Smooth muscle cell (in vitro differentiated cells): Measurements from ENCODE around the gene SECTM1. TPM values are rescaled to one million over a fixed set of nuclear protein-coding genes. Genes with fewer than 3 reads are reported as not detected.

ENCODE experiments used
- DNase-seq: peaks from one replicate; lab custom pipeline; 2025; ENCODE audit not compliant: unreplicated experiment; lab: John Stamatoyannopoulos, UW
- H2AFZ ChIP-seq: fragments of 200-600 bp; sonication (generic); 2 replicates; pipeline ENCODE4 v1.6.0; 2016; ENCODE audit warnings: antibody characterized with exemption, low read depth, mild to moderate bottlenecking
- H3F3A ChIP-seq: fragments of 200-600 bp; sonication (generic); 2 replicates; pipeline ENCODE4 v1.6.0; 2017; ENCODE audit warnings: antibody characterized with exemption, low read depth
- H3K27ac ChIP-seq: fragments of 200-600 bp; sonication (generic); 2 replicates; pipeline ENCODE4 v1.5.1; 2016; ENCODE audit warnings: low read depth, mild to moderate bottlenecking
- H3K27me3 ChIP-seq: fragments of 200-600 bp; sonication (generic); 2 replicates; pipeline ENCODE4 v1.6.1; 2016; ENCODE audit warnings: low read depth, mild to moderate bottlenecking
- H3K36me3 ChIP-seq: fragments of 200-600 bp; sonication (generic); 2 replicates; pipeline ENCODE4 v1.5.1; 2016; ENCODE audit warnings: low read depth
- H3K4me1 ChIP-seq: fragments of 200-600 bp; sonication (generic); 2 replicates; pipeline ENCODE4 v1.5.1; 2016; ENCODE audit warnings: low read depth
- H3K4me2 ChIP-seq: fragments of 200-600 bp; sonication (generic); 2 replicates; pipeline ENCODE4 v1.6.0; 2016; ENCODE audit warnings: mild to moderate bottlenecking
- H3K4me3 ChIP-seq: fragments of 200-600 bp; sonication (generic); 2 replicates; pipeline ENCODE4 v1.5.1; 2016; ENCODE audit warnings: mild to moderate bottlenecking
- H3K79me2 ChIP-seq: fragments of 200-600 bp; sonication (generic); 2 replicates; pipeline ENCODE4 v1.6.0; 2016; ENCODE audit warnings: low read depth, mild to moderate bottlenecking
- H3K9ac ChIP-seq: fragments of 200-600 bp; sonication (generic); 2 replicates; pipeline ENCODE4 v1.6.0; 2016; ENCODE audit warnings: low read depth
- H3K9me3 ChIP-seq: fragments of 200-600 bp; sonication (generic); replicated peaks from 2 replicates; pipeline ENCODE4 v1.5.1; 2016; ENCODE audit warnings: low read depth
- H4K20me1 ChIP-seq: fragments of 200-600 bp; sonication (generic); 2 replicates; pipeline ENCODE4 v1.6.0; 2016; ENCODE audit warnings: low read depth
- WGBS: methylation state at CpG from one replicate; pipeline ENCODE4 v1.1.7; 2016; ENCODE audit warnings: low lambda C conversion rate; 5-methylcytosine and 5-hydroxymethylcytosine counted together
- polyA plus RNA-seq: library from polyadenylated mRNA; unstranded; fragments of >200 nt; fragmentation: Nextera tagmentation; extraction: Ambion mirVana; gene quantifications from 2 replicates; pipeline ENCODE4 v1.2.1, GENCODE V29; 2016
- total RNA-seq: library from RNA; depleted of rRNA; stranded (reverse); fragments of >200 nt; gene quantifications from 2 replicates; pipeline ENCODE4 v1.2.3, GENCODE V29; 2014
- TF ChIP-seq, protein P1 (sequence below): fragments of 200-600 bp; sonication (generic); IDR thresholded peaks from 2 replicates; pipeline ENCODE4 v1.5.1; 2017; ENCODE audit warnings: borderline replicate concordance, mild to moderate bottlenecking, antibody characterized with exemption; ENCODE audit not compliant: insufficient read depth, poor library complexity, severe bottlenecking

SECTM1 gene
- total and polyA plus RNA-seq, 2 experiments from 2014 or later, result 0.49 TPM; not detected in 1

DNA sequence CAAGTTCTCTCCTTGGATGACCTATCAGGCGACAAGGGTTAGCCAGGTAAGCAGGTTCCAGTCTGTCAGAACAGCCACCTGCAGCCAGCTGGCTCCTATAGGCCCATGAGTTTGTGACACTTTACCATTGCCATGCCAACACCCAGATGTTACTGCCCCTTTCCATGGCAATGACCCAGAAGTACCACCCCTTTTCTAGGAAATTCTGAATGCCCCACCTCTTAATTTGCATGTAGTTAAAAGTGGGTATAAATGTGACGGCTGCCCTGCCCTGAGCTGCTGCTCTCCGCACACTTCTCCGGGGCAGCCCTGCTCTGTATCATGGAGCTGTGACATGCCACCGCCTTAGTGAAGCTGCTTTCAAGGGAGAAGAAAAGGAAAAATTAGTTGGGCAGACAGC, 10.0 kb upstream of the SECTM1 start:
- WGBS, result 95% methylated on average over 5 of the region's 5 CpGs
- Histone ChIP-seq H3K27me3 (no peaks in the 10 kb centered on the region), H3K79me2 (no peaks in the 10 kb centered on the region), H2AFZ (no peak overlapping the region), H3K9ac (no peak overlapping the region), H3K4me1 (peaks cover 9% of the 10 kb centered on the region), H3K4me2 (no peak overlapping the region), H4K20me1 (no peaks in the 10 kb centered on the region), H3K9me3 (no peaks in the 10 kb centered on the region), H3K36me3 (no peaks in the 10 kb centered on the region), H3K4me3 (no peak overlapping the region), H3K27ac (no peak overlapping the region), H3F3A (no peaks in the 10 kb centered on the region)
- TF ChIP-seq, protein P1, sequence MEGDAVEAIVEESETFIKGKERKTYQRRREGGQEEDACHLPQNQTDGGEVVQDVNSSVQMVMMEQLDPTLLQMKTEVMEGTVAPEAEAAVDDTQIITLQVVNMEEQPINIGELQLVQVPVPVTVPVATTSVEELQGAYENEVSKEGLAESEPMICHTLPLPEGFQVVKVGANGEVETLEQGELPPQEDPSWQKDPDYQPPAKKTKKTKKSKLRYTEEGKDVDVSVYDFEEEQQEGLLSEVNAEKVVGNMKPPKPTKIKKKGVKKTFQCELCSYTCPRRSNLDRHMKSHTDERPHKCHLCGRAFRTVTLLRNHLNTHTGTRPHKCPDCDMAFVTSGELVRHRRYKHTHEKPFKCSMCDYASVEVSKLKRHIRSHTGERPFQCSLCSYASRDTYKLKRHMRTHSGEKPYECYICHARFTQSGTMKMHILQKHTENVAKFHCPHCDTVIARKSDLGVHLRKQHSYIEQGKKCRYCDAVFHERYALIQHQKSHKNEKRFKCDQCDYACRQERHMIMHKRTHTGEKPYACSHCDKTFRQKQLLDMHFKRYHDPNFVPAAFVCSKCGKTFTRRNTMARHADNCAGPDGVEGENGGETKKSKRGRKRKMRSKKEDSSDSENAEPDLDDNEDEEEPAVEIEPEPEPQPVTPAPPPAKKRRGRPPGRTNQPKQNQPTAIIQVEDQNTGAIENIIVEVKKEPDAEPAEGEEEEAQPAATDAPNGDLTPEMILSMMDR, result no peak
- no peak for DNase-seq

DNA sequence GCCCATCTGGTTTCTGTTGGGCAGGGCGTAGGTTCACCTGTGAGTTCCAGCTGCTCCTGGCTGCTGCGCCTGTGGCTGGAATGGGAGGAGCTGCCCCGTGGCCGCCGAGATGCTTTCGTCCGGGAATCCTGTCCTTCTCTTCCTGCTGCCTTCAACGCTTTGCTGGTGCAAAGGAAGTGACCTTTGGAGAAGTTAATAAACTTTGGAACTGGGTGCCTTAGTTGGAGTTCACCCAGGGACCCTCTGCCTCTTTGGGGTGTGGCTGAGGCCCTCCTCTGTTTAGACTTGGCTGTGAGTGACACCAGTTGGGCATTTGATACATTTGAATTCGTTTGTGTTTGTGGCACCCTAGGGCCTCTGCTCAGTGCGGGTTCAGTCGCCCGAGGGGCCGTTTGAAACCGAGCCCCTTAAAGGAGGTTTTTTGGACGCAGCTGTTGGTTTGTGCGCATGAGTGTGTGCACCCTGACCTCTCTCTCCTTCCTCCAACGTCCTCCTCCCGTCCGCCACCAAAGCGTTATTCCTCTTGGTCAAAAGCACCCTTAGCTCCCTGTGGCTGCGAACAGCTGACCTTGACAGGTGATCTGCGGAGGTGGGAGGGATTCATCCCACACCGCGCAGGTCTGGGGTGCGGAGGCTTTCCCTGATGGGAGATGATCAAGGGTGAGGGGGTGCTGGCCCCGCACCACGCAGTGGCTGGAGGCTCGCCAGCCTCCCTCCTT, 9.0 kb upstream of the SECTM1 start:
- Histone ChIP-seq H3K36me3 (no peaks in the 10 kb centered on the region), H4K20me1 (no peaks in the 10 kb centered on the region), H3K27me3 (no peaks in the 10 kb centered on the region), H3K9me3 (no peaks in the 10 kb centered on the region), H3K4me2 (no peak overlapping the region), H3K9ac (no peak overlapping the region), H2AFZ (no peak overlapping the region), H3K4me3 (no peak overlapping the region), H3F3A (no peaks in the 10 kb centered on the region), H3K79me2 (no peaks in the 10 kb centered on the region), H3K4me1 (peaks cover 9% of the 10 kb centered on the region), H3K27ac (no peak overlapping the region)
- no peak for DNase-seq
- 92% methylated on average over 26 of the region's 28 CpGs for WGBS
- TF ChIP-seq, protein P1, result no peak

GRCh38 chr17:82339634-82340580, 6.3 kb upstream of the SECTM1 start:
- Histone ChIP-seq H3K4me1 (peaks cover 9% of the 10 kb centered on the region), H3K79me2 (no peaks in the 10 kb centered on the region), H3K36me3 (no peaks in the 10 kb centered on the region), H3F3A (no peaks in the 10 kb centered on the region), H3K4me3 (peak overlapping the region; percentile 38), H2AFZ (peak overlapping the region; percentile 96), H3K27me3 (peaks cover 5% of the 10 kb centered on the region), H3K9me3 (no peaks in the 10 kb centered on the region), H3K27ac (no peak overlapping the region), H3K4me2 (peak overlapping the region; percentile 80), H3K9ac (peak overlapping the region; percentile 39), H4K20me1 (no peaks in the 10 kb centered on the region)
- TF ChIP-seq, protein P1, result no peak
- DNase-seq, result no peak
- WGBS, result 76% methylated on average over 7 of the region's 10 CpGs
